Mucosa of descending colon (tissue), 3 donors: ENCODE results near the gene PROZ. TPM values are rescaled to one million over a fixed set of nuclear protein-coding genes. Genes with fewer than 3 reads are reported as not detected.
"Not testable (repeated sequence)": the region's sequence is repeated elsewhere in the genome, so short reads cannot be mapped to it uniquely, and the experiment has no call there.

ENCODE experiments used
- ATAC-seq: fragments of 200-7000 bp; cut with Tn5 transposase; one replicate; pipeline ENCODE4 v1.9.1; 2020; ENCODE audit warnings: mild to moderate bottlenecking, moderate library complexity
- DNase-seq, 3 donors: peaks; one replicate each; pipeline ENCODE4 v3.0.0-alpha.2; 2020
- H3K36me3 ChIP-seq: fragments of 200-600 bp; one replicate; pipeline ENCODE4 v1.8.0; 2021; ENCODE audit warnings: low read depth, mild to moderate bottlenecking
- H3K4me1 ChIP-seq: fragments of 200-600 bp; one replicate; pipeline ENCODE4 v1.8.0; 2021; ENCODE audit warnings: low read depth, mild to moderate bottlenecking
- H3K4me3 ChIP-seq: fragments of 200-600 bp; one replicate; pipeline ENCODE4 v1.8.0; 2021; ENCODE audit warnings: mild to moderate bottlenecking
- H3K9me3 ChIP-seq: fragments of 200-600 bp; one replicate; pipeline ENCODE4 v1.8.0; 2021; ENCODE audit warnings: mild to moderate bottlenecking
- intact Hi-C, 2 donors: fragments of 100-400 bp; cut with DNase I in 1 of 2; cut with micrococcal nuclease in 1 of 2; formaldehyde crosslinking; loops; one replicate each; pipeline versions ENCODE4 v1.11.0 to v1.11.1; 2022; cut with DNase I, micrococcal nuclease
- long read RNA-seq, 2 donors: library from polyadenylated mRNA; unstranded; transcript quantifications; one replicate each; pipeline ENCODE4 v2.0.0, GENCODE V29; 2019 to 2021
- total RNA-seq, 3 donors: library from RNA; stranded (reverse); fragmentation: NEBNext Ultra II Directional in 2 of 3; extraction: Animal tissue kit (Norgen Biotek cat#: 25700) in 2 of 3; gene quantifications; one replicate each; pipeline versions ENCODE4 v1.2.1 to v1.2.4, GENCODE V29; 2021 to 2023
- TF ChIP-seq, protein P1 (sequence below): fragments of 200-600 bp; IDR thresholded peaks from one replicate; pipeline ENCODE4 v1.8.0; 2022; ENCODE audit warnings: antibody characterized with exemption, mild to moderate bottlenecking
- donor health status: DM: no; HTN: no; CAD: no; lungs with moderate emphysema.
- donor health status: DM: no; HTN: no; CAD: no.
- donor health status: DM: no; HTN: yes; CAD: no.

The PROZ gene, protein sequence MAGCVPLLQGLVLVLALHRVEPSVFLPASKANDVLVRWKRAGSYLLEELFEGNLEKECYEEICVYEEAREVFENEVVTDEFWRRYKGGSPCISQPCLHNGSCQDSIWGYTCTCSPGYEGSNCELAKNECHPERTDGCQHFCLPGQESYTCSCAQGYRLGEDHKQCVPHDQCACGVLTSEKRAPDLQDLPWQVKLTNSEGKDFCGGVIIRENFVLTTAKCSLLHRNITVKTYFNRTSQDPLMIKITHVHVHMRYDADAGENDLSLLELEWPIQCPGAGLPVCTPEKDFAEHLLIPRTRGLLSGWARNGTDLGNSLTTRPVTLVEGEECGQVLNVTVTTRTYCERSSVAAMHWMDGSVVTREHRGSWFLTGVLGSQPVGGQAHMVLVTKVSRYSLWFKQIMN
- not detected for total RNA-seq
- long read RNA-seq, donor 1, result 0 reads
- long read RNA-seq, donor 2, result 0 reads

DNA sequence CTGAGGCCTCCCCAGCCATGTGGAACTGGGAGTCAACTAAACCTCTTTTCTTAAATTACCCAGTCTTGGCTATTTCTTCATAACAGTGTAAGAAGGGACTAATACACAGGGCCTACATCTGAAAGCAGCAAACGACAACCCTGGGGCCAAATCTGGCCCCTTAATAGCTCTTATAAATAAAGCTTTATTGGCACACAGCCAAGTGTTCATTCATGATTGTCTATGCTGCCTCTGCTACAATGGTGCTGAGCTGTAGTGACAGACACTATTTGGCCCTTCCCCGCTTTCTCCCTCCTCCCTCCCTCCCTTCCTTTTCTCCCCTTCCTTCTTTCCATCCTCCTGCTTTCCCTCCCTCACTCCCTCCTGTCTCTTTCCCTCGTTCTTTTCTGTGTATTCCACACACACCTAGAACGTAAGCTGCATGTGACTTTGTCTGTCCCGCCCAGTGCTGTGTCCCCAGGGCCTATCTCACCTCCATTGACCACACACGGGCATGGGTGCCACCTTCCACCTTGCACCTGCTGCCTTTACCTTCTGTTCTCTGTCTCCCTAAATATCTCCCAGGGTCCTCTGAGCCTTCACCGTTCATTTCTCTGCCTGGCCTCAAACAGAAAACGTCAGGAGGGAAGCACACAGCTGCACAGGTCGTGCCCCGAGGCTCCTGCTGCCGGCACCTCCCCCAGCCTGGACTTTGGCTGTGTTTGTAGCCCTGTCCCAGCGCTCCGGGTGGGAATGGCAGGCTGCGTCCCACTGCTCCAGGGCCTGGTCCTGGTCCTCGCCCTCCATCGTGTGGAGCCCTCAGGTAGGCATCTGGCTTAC, at the start of gene PROZ:
PROZ (plus strand) TSS at position 720 of the 819 bp plus-strand sequence; CDS start at position 733, 13 bp downstream.
- TF ChIP-seq, protein P1, sequence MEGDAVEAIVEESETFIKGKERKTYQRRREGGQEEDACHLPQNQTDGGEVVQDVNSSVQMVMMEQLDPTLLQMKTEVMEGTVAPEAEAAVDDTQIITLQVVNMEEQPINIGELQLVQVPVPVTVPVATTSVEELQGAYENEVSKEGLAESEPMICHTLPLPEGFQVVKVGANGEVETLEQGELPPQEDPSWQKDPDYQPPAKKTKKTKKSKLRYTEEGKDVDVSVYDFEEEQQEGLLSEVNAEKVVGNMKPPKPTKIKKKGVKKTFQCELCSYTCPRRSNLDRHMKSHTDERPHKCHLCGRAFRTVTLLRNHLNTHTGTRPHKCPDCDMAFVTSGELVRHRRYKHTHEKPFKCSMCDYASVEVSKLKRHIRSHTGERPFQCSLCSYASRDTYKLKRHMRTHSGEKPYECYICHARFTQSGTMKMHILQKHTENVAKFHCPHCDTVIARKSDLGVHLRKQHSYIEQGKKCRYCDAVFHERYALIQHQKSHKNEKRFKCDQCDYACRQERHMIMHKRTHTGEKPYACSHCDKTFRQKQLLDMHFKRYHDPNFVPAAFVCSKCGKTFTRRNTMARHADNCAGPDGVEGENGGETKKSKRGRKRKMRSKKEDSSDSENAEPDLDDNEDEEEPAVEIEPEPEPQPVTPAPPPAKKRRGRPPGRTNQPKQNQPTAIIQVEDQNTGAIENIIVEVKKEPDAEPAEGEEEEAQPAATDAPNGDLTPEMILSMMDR, result no peak
- ATAC-seq, result peak; percentile 10
- no peak for DNase-seq
- Histone ChIP-seq H3K4me1 (peaks cover 5% of the 10 kb centered on the region), H3K4me3 (no peak within 1 kb of the TSS), H3K9me3 (no peaks in the 10 kb centered on the region), H3K36me3 (no peaks in the 10 kb centered on the region)
- intact Hi-C loops, result no loop called here

DNA sequence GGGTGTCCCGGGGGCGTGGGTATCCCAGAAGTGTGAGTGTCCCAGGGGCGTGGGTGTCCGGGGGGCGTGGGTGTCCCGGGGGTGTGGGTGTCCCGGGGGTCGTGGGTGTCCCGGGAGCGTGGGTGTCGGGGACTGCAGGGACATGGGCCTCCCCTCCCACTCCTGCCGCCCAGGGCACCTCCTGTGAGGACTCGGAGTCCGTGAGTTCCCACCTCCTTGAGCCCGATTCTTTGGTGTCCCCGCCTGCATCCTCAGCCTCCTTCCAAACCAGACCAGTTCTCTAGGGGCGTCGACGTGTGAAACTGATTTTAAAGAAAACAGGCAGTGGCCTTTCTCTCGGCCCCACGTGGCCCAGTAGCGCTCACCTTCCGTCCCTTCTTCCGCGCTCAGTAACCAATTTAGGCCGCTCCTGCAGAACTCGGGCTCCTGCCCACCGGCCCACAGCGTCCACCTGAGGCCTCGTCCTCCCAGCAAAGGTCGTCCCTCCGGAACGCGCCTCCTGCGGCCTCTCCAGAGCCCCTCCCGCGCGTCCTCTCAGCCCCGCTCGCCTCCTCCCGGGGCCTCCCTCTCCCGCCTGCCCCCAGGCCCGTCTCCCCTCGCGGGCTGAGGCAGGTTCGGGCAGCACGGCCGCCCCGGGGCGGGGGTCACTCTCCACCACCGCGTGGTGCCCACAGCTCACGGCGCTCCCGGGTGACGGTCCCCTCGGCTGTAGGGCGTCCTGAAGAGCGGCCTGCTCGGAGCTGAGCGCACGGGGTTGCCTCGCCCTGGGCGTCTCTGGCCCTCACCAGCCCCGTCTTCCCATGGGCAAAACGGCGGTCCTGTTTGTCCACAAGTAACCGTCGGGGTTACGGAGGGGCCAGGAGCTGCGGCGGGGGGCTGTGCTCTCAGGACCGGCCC, 49.0 kb upstream of the PROZ start:
- DNase-seq (peak in 2 of 3 donors; percentile 16 to 41), ATAC-seq (no peak)
- TF ChIP-seq, protein P1, result no peak
- Histone ChIP-seq H3K4me3 (no peak overlapping the region), H3K4me1 (peaks cover 9% of the 10 kb centered on the region), H3K9me3 (no peaks in the 10 kb centered on the region), H3K36me3 (no peaks in the 10 kb centered on the region)
- intact Hi-C loops, result no loop called here

DNA sequence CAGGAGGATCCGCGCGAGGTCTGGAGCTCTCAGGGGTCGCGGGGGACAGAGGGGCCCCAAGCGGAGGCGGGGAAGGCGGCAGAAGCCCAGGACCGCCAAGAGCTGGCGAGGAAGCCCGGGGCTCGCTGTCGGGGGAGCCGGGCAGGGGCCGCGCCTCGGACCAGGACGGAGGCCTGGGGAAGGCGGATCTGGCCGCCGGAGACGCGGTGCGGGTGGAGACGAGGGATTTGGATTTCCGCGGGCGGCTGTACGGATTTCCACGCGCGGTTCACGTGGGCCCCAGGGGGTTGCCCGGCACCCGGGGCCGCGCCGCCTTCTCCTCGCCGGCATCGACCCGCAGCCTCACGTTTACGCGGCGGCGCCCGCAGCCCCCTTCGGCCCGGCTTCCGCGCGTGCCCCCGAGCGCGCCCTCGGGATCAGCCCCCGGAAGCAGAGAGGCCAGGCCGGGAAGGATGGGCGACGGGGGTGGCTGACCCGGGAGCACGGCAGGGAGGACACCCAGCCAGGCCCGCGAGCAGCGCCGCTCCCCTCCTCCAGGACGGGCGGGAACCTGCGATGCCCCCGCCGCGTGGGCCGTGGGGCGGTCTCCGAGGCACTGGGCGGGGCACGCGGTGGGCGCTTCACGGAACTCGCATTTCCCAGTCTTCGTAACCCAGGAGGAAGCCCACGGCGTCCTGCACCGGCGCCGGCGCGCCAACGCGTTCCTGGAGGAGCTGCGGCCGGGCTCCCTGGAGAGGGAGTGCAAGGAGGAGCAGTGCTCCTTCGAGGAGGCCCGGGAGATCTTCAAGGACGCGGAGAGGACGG, 48.2 kb upstream of the PROZ start:
- DNase-seq, result peak in 2 of 3 donors; percentile 28 to 33

DNA sequence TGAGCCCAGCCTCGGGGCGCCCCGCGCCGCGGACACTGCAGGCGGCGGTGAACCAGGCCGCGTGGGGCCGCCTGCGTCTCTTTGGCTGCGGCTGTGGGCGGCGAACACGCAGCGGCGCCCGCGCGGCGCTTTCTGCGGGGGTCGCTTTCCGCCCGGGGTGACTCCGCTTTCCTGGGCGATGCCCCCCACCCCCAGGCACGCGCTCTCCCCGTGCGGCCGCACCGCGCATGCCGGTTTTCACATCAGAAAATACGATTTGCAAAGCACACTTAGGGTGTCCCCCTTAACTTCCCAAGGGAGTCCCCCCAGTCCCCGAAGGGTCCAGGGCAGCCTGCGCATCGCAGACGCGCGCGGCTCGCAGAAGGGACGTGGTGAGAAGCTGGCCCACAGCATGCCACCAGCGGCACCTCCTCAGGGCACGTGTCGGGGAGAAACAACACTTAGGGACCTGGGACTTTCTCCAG, 47.6 kb upstream of the PROZ start:
- intact Hi-C loops, result no loop called here
- TF ChIP-seq, protein P1, result no peak
- Histone ChIP-seq H3K36me3 (no peaks in the 10 kb centered on the region), H3K4me1 (peaks cover 6% of the 10 kb centered on the region), H3K4me3 (no peak overlapping the region), H3K9me3 (no peaks in the 10 kb centered on the region)
- DNase-seq, result peak in 1 of 3 donors; percentile 21
- ATAC-seq, result no peak

More for the DNA sequence above, 48.2 kb upstream of the PROZ start:
- H3K4me1 ChIP-seq, result peaks cover 9% of the 10 kb centered on the region
- no peak overlapping the region for H3K4me3 ChIP-seq
- H3K36me3 ChIP-seq, result no peaks in the 10 kb centered on the region
- intact Hi-C loops, result no loop called here
- no peaks in the 10 kb centered on the region for H3K9me3 ChIP-seq
- ATAC-seq, result peak; percentile 18
- TF ChIP-seq, protein P1, result no peak

DNA sequence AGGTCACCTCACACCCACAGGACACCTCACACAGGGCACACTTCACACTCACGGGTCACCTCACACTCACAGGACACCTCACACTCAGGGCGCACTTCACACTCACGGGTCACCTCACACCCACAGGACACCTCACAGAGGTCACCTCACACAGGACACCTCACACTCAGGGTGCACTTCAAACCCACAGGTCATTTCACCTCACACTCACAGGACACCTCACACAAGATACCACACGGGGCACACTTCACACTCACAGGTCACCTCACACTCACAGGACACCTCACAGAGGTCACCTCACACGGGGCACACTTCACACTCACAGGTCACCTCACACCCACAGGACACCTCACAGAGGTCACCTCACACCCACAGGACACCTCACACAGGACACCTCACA, 46.6 kb upstream of the PROZ start:
- H3K4me1 ChIP-seq, result not testable (repeated sequence)
- peak in 1 of 3 donors; percentile 3 for DNase-seq

DNA sequence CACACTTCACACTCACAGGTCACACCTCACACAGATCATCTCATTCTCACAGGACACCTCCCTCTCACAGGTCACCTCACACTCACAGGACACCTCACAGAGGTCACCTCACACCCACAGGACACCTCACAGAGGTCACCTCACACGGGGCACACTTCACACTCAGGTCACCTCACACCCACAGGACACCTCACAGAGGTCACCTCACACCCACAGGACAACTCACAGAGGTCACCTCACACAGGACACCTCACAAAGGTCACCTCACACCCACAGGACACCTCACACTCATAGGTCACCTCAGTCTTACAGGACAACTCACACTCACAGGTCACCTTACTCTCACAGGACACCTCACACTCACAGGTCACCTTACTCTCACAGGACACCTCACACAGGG, 46.0 kb upstream of the PROZ start:
- intact Hi-C loops, H3K36me3 ChIP-seq, H3K9me3 ChIP-seq, ATAC-seq, H3K4me1 ChIP-seq, H3K4me3 ChIP-seq: not testable (repeated sequence)
- peak in 1 of 3 donors; percentile 3 for DNase-seq

More for the DNA sequence above, 46.6 kb upstream of the PROZ start:
- H3K9me3 ChIP-seq, H3K36me3 ChIP-seq, H3K4me3 ChIP-seq, intact Hi-C loops, ATAC-seq: not testable (repeated sequence)
